GM19099 (cell line): ENCODE measurements around the gene OR51I2.

ENCODE experiments used
- POLR2A ChIP-seq: IDR thresholded peaks from 3 replicates; pipeline ENCODE4 v1.6.1; 2011; ENCODE audit warnings: low read depth; ENCODE audit not compliant: insufficient read length; ENCODE audit errors: extremely low read depth

The OR51I2 gene

GRCh38 chr11:5489576-5490357, 40.6 kb downstream of the OR51I2 start:
- TF ChIP-seq POLR2A: no peak

- no peak for TF ChIP-seq POLR2A
Measured at GRCh38 chr11:5499671-5500070, 50.5 kb downstream of the OR51I2 start.

- no peak for TF ChIP-seq POLR2A
Measured at GRCh38 chr11:5500393-5500801, 51.3 kb downstream of the OR51I2 start.

GRCh38 chr11:5504403-5504921, 55.3 kb downstream of the OR51I2 start:
- TF ChIP-seq POLR2A: no peak

GRCh38 chr11:5505363-5506048, 56.4 kb downstream of the OR51I2 start:
- no peak for TF ChIP-seq POLR2A
